ENCODE data around the gene MKS1. TPM values are rescaled to one million over a fixed set of nuclear protein-coding genes. Genes with fewer than 3 reads are reported as not detected.

MKS1 gene
- total RNA-seq, 1 donor from 2014 or later: 20.1 TPM

DNA sequence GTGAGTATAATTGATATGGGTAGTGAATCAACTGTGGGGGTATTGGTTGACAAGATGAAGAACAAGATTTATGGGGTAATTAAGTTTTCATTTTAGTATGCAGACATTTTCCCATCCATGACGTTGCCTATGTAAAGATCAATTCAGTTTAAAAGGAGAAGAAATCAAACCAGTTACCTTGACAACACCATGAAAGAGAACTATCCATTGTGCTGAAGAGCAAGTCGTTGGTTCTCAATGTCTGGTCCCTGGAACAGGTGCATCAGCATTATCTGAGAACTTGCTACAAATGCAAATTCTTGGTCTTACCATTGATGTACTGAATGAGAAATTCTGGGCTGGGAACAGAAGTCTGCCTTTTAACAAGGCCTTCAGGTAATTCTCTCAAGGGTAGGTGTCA is 53.1 kb downstream of the MKS1 start:
- no peak overlapping the region for H3K4me3 ChIP-seq
- TF ChIP-seq, protein P1, sequence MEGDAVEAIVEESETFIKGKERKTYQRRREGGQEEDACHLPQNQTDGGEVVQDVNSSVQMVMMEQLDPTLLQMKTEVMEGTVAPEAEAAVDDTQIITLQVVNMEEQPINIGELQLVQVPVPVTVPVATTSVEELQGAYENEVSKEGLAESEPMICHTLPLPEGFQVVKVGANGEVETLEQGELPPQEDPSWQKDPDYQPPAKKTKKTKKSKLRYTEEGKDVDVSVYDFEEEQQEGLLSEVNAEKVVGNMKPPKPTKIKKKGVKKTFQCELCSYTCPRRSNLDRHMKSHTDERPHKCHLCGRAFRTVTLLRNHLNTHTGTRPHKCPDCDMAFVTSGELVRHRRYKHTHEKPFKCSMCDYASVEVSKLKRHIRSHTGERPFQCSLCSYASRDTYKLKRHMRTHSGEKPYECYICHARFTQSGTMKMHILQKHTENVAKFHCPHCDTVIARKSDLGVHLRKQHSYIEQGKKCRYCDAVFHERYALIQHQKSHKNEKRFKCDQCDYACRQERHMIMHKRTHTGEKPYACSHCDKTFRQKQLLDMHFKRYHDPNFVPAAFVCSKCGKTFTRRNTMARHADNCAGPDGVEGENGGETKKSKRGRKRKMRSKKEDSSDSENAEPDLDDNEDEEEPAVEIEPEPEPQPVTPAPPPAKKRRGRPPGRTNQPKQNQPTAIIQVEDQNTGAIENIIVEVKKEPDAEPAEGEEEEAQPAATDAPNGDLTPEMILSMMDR (IDR thresholded peaks at IDR 0.05): no peak
- DNase-seq (no peak), ATAC-seq (no peak)
- H3K27me3 ChIP-seq (ENCODE audit: low read depth): peaks cover 18% of the 10 kb centered on the region
- H3K9me3 ChIP-seq: no peaks in the 10 kb centered on the region
- H3K27ac ChIP-seq: no peak overlapping the region
- intact Hi-C loops (cut with DNase I): no loop called here
- no peaks in the 10 kb centered on the region for H3K36me3 ChIP-seq
- no peaks in the 10 kb centered on the region for H3K4me1 ChIP-seq

DNA sequence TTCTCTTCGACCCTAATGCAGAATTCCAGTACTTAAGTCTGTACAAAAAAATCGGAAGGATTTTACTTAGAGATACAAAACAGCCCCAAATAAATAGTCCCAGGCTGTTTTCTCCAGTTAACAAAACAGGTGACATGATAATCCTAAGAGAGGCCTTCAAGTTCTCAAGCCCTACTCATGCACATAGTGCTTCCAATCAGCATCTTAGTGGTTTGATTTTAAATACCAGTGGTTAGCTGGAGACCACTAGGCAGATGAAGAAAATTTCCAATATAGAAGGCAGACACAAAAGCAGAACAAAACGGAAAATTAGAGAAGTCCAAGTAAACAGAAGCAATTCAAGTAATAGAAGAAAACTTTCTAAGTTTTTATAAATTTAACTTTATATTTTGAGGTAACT is 57.5 kb downstream of the MKS1 start:
- TF ChIP-seq, protein P1 (IDR thresholded peaks at IDR 0.05): no peak
- ATAC-seq (no peak), DNase-seq (no peak)
- peaks cover 8% of the 10 kb centered on the region for H3K4me1 ChIP-seq
- no peak overlapping the region for H3K4me3 ChIP-seq
- peaks cover 37% of the 10 kb centered on the region for H3K27me3 ChIP-seq (ENCODE audit: low read depth)
- H3K9me3 ChIP-seq: no peaks in the 10 kb centered on the region
- intact Hi-C loops (cut with DNase I): no loop called here
- H3K36me3 ChIP-seq: no peaks in the 10 kb centered on the region
- H3K27ac ChIP-seq: no peak overlapping the region

DNA sequence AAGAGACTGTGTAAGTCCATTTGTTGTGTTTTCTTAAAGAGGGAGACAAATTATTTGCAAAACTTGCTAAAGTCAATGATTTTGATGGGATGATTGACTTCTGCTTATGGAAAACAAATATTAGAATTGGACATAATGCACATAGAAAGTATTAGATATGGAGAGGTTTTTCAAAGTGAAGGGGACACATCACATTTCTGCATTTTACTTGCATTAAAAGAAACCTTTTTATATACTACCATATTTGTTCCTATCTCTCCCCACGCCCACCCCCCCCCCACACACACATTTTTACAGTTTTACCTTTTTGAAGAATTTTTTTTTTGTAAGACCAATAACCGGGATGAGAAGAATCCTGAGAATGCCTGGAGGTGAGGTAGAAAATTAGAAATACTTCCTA is 60.9 kb downstream of the MKS1 start:
- H3K4me1 ChIP-seq: peaks cover 8% of the 10 kb centered on the region
- H3K27ac ChIP-seq: no peak overlapping the region
- no peak for DNase-seq
- intact Hi-C loops (cut with DNase I): no loop called here
- H3K36me3 ChIP-seq: no peaks in the 10 kb centered on the region
- no peak for ATAC-seq
- H3K9me3 ChIP-seq: no peaks in the 10 kb centered on the region
- TF ChIP-seq, protein P1 (IDR thresholded peaks at IDR 0.05): no peak
- H3K4me3 ChIP-seq: no peak overlapping the region
- H3K27me3 ChIP-seq (ENCODE audit: low read depth): peaks cover 31% of the 10 kb centered on the region

DNA sequence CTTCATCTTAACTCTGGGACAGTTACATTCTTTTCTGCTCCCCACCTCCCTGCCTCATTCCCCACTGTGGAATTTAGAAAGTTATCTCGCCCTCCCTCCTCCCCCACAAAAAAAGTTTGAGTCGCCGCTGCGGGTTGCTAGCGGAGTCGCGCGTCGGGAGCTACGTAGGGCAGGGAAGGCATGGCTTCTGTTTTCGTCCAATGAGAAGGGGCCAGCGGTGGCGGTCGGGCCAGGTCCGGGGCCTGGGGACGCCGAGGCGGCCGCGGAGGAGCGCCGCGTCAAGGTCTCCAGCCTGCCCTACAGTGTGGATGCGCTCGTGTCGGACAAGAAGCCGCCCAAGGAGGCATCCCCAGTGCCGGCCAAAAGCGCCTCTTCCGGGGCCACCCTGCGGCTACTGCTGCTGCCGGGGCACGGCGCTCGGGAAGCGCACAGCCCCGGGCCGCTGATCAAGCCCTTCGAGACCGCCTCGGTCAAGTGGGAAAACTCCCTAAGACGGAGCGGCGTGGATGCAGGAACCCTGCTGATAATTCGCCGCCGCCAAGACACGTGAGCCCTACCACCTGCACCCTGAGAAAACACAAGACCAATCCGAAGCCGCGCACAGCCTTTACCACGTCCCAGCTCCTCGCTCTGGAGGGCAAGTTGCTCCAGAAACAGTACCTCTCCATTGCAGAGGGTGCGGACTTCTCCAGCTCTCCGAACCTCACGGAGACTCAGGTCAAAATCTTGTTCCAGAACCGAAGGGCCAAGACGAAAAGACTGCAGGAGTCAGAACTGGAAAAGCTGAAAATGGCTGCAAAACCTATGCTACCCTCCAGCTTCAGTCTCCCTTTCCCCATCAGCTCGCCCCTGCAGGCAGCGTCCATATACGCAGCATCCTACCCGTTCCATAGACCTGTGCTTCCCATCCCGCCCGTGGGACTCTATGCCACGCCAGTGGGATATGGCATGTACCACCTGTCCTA is 61.9 kb downstream of the MKS1 start:
- ATAC-seq (peak; percentile 62 to 73), DNase-seq (peak; percentile 51)
- Histone ChIP-seq H3K27me3 (ENCODE audit: low read depth) (peaks cover 31% of the 10 kb centered on the region), H3K36me3 (no peaks in the 10 kb centered on the region), H3K9me3 (no peaks in the 10 kb centered on the region), H3K27ac (no peak overlapping the region), H3K4me3 (peak overlapping the region; percentile 49), H3K4me1 (peaks cover 11% of the 10 kb centered on the region)
- TF ChIP-seq, protein P1 (IDR thresholded peaks at IDR 0.05): no peak
- intact Hi-C loops (cut with DNase I): no loop called here

Other genes with a start within 250 kb of the MKS1 start
- gene VEZF1, start 231.0 kb downstream of the MKS1 start, total RNA-seq: 73.5 TPM
- 159 TPM for gene SRSF1, start 212.0 kb downstream of the MKS1 start, total RNA-seq
- gene DYNLL2, start 135.8 kb downstream of the MKS1 start, total RNA-seq: 33.8 TPM
- gene OR4D1, start 70.9 kb downstream of the MKS1 start, total RNA-seq: not detected
- gene OR4D2, start 52.3 kb downstream of the MKS1 start, total RNA-seq: not detected
- not detected for gene EPX, start 26.5 kb downstream of the MKS1 start, total RNA-seq
- not detected for gene LPO, start 19.3 kb upstream of the MKS1 start, total RNA-seq
- gene MPO, start 61.7 kb upstream of the MKS1 start, total RNA-seq: 1.1 TPM
- gene TSPOAP1, start 109.5 kb upstream of the MKS1 start, total RNA-seq: 20.2 TPM
- 82.4 TPM for gene SUPT4H1, start 132.9 kb upstream of the MKS1 start, total RNA-seq
- gene RNF43, start 198.3 kb upstream of the MKS1 start, total RNA-seq: 9.7 TPM

Data from lower lobe of right lung (tissue), 2 donors.